ENCODE results near the gene NOTCH1. TPM values are rescaled to one million over a fixed set of nuclear protein-coding genes. Genes with fewer than 3 reads are reported as not detected.
A peak's percentile ranks its signal among the peaks of the same experiment; 100 is the strongest.

NOTCH1 gene
- total and polyA plus RNA-seq, 12 donors = 7.3 to 27.0 (median 19.9) TPM

DNA sequence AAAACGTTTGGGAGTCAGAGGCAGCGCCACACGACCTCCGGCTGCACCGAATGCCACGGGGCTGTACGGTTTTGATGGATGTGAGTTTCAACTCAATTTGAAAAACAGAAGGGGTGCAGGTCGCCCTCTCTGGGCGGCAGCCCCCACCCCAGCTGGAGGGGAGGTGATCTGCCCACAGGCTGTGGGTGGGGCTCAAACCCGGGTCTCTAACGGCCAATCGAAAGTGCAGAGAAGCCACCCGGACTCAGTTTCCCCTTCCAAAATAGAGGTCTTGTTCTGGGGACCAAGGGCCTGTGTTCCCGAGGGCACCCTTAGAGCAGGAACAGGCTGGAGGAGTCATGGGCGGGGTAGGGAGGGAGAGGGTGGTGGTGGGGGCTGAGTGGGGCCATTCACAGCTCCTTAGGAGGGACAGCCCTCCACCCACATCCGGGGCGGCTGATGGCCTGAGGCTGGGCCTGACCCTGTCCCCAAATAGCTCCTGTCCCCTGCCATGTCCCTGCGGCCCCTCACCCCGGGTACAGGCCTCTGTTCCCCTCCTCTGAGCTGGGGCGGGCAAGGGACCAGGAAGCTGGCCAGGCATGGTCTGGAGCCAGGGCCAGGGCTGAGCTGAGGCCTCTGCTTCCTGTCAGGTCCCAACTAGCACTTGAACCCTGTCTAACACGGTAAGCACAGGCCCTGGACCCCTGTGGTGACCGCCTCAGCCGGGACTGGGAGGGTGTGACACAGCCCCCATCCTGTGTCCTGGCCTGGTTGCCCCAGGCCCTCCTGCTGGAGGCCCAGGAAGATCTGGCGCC, 22.6 kb upstream of the NOTCH1 start:
- Histone ChIP-seq H3K4me1 (peaks cover 58 to 99% (median 94%) of the 10 kb centered on the region in 9 donors), H3K27ac (peak overlapping the region in 9 of 10 donors; percentile 28 to 71 (median 52)), H3K4me3 (no peak overlapping the region), H3K9me3 (no peaks in the 10 kb centered on the region), H3K27me3 (no peaks in the 10 kb centered on the region), H3K36me3 (no peaks in the 10 kb centered on the region)
- WGBS, 2 donors = 48 to 52% methylated on average over 24 of the region's 24 CpGs
- DNase-seq = peak in 1 of 2 donors; percentile 68
- intact Hi-C loops (cut with DNase I) = loop anchor here in 1 of 10 donors (10.0 kb wide), 1 partner anchor 56 kb away; no protein-coding TSS in a partner anchor
- TF ChIP-seq, protein P1, sequence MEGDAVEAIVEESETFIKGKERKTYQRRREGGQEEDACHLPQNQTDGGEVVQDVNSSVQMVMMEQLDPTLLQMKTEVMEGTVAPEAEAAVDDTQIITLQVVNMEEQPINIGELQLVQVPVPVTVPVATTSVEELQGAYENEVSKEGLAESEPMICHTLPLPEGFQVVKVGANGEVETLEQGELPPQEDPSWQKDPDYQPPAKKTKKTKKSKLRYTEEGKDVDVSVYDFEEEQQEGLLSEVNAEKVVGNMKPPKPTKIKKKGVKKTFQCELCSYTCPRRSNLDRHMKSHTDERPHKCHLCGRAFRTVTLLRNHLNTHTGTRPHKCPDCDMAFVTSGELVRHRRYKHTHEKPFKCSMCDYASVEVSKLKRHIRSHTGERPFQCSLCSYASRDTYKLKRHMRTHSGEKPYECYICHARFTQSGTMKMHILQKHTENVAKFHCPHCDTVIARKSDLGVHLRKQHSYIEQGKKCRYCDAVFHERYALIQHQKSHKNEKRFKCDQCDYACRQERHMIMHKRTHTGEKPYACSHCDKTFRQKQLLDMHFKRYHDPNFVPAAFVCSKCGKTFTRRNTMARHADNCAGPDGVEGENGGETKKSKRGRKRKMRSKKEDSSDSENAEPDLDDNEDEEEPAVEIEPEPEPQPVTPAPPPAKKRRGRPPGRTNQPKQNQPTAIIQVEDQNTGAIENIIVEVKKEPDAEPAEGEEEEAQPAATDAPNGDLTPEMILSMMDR (IDR thresholded peaks at IDR 0.05) = no peak
- peak in 4 of 8 donors; percentile 10 to 23 (median 14) for ATAC-seq

DNA sequence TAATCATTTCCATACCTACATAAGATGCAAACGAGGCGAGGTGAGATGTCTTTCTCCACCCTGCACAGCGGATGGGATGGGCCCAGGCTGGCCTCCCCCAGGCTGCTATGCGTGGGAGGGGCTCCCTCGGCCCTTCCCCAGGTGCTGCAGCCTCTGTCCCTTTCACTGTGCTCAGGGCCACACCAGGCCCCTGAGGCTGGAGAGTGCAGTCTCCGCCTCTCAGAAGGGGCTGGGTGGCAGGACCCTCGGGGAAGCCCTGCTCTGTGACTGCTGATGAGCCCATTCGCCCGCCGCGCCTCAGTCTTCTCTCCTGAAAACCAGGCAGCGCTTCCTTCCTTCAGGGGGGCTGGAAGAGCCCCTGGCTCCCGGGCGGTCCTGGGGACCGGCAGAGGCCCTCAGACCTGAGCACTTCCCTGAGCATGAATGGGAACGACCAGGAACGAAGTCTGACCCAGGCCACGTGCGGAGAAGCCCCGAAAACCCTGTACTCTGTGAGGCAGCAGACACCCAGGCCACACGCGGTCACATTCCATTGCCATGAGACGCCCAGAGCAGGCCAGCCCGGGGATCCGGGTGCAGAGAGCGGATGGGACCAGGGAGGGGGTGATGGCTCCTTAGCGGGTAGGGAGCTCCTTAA, 21.9 kb upstream of the NOTCH1 start:
- intact Hi-C loops (cut with DNase I) = loop anchor here in 2 of 10 donors (2.0 to 10.0 kb wide), 2 partner anchors 21 to 57 kb away; partner anchors contain the start of gene NOTCH1 (in 1 of the 2)
- H3K27me3 ChIP-seq = no peaks in the 10 kb centered on the region
- H3K27ac ChIP-seq = peak overlapping the region in 9 of 10 donors; percentile 28 to 71 (median 52)
- H3K9me3 ChIP-seq = no peaks in the 10 kb centered on the region
- peak overlapping the region in 1 of 10 donors; percentile 4 for H3K4me3 ChIP-seq
- TF ChIP-seq, protein P1 (IDR thresholded peaks at IDR 0.05) = no peak
- WGBS, 2 donors = 37 to 39% methylated on average over 27 of the region's 27 CpGs
- H3K4me1 ChIP-seq = peaks cover 61 to 99% (median 97%) of the 10 kb centered on the region in 9 donors
- H3K36me3 ChIP-seq = no peaks in the 10 kb centered on the region
- peak; percentile 40 to 60 (median 56) for ATAC-seq
- DNase-seq = peak; percentile 73 to 79

DNA sequence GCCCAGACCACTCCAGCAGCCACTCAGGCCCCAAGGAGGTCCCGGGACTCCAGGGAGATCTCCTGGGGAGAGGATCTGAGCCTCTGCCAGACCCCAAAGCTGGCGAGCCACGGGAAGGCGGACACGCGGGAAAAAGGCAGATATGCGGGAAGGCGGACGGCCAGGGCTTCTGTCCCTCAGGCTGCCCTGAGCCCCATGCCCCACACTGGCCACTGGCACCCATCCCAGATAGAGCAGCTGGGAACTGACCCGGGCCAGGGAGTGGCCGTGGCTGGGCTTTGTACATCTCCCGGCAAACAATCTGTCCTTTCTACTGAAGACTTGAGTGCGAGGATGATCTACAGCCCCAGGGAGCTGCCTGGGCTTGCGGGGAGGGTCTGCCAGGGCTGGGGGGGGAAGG, 21.1 kb upstream of the NOTCH1 start:
- ATAC-seq (peak in 1 of 8 donors; percentile 6), DNase-seq (peak in 1 of 2 donors; percentile 76)
- intact Hi-C loops (cut with DNase I) = loop anchor here in 2 of 10 donors (2.0 to 10.0 kb wide), 2 partner anchors 20 to 58 kb away; partner anchors contain the start of gene NOTCH1 (in 1 of the 2)

DNA sequence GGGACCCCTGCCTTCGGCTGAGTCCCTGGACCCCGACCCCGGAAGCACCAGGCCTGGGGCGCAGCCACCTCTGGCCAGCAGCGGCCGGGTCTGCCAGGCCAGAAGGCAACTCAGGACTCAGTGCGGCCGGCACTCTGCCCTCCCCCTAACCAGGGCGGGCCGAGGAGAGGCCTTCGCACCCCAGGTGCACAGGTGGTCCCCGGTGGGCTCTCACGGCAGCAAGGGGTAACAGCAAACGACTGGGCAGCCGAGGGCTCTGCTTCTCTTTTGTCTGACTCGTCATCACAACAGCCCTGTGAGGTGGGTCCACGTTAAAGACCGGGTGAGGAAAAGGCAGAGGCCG, 20.7 kb upstream of the NOTCH1 start:
- H3K36me3 ChIP-seq = no peaks in the 10 kb centered on the region
- ATAC-seq (no peak), DNase-seq (peak in 1 of 2 donors; percentile 21)
- peaks cover 55 to 94% (median 87%) of the 10 kb centered on the region in 9 donors for H3K4me1 ChIP-seq
- no peaks in the 10 kb centered on the region for H3K27me3 ChIP-seq
- TF ChIP-seq, protein P1 (IDR thresholded peaks at IDR 0.05) = no peak
- intact Hi-C loops (cut with DNase I) = loop anchor here in 2 of 10 donors (2.0 to 10.0 kb wide), 2 partner anchors 20 to 58 kb away; partner anchors contain the start of gene NOTCH1 (in 1 of the 2)
- H3K4me3 ChIP-seq = no peak overlapping the region
- 71 to 78% methylated on average over 19 of the region's 19 CpGs for WGBS, 2 donors
- H3K9me3 ChIP-seq = no peaks in the 10 kb centered on the region
- H3K27ac ChIP-seq = peak overlapping the region in 9 of 10 donors; percentile 52 to 92 (median 84)

More for the DNA sequence above, 21.1 kb upstream of the NOTCH1 start:
- Histone ChIP-seq H3K9me3 (no peaks in the 10 kb centered on the region), H3K36me3 (no peaks in the 10 kb centered on the region), H3K27ac (peak overlapping the region in 9 of 10 donors; percentile 52 to 92 (median 84)), H3K4me3 (no peak overlapping the region), H3K27me3 (no peaks in the 10 kb centered on the region), H3K4me1 (peaks cover 59 to 97% (median 91%) of the 10 kb centered on the region in 9 donors)
- WGBS, 2 donors = 39 to 46% methylated on average over 14 of the region's 14 CpGs
- TF ChIP-seq, protein P1 (IDR thresholded peaks at IDR 0.05) = no peak

Measured in heart right ventricle (tissue), 16 donors.